SK-N-SH treated with all-trans-retinoic acid at 6 μM for 48 hours (cell line): Measurements from ENCODE around the gene ARL15.

Source experiments
- ATAC-seq: fragments of 200-7000 bp; cut with Tn5 transposase; 3 replicates; pipeline ENCODE4 v1.9.1; 2020; ENCODE audit warnings: mild to moderate bottlenecking, moderate library complexity
- ARNTL ChIP-seq: fragments of 450-650 bp; formaldehyde crosslinking; IDR thresholded peaks from 2 replicates; pipeline ENCODE4 v1.5.0; 2020; ENCODE audit warnings: low read depth, mild to moderate bottlenecking, moderate library complexity, borderline replicate concordance
- BACH2 ChIP-seq: fragments of 250-450 bp; sonication (Bioruptor Pico); IDR thresholded peaks from 2 replicates; pipeline ENCODE4 v1.9.0; 2021; ENCODE audit warnings: mild to moderate bottlenecking, borderline replicate concordance
- CREB5 ChIP-seq: fragments of 250-450 bp; sonication (Bioruptor Pico); IDR thresholded peaks from 2 replicates; pipeline ENCODE4 v1.5.1; 2020; ENCODE audit warnings: low read depth, mild to moderate bottlenecking, moderate library complexity
- ESRRG ChIP-seq: fragments of 250-450 bp; sonication (Bioruptor Pico); IDR thresholded peaks from 2 replicates; pipeline ENCODE4 v1.6.1; 2021; ENCODE audit warnings: mild to moderate bottlenecking
- GLIS3 ChIP-seq: fragments of 250-450 bp; sonication (Bioruptor Pico); IDR thresholded peaks from 2 replicates; pipeline ENCODE4 v1.5.0; 2020; ENCODE audit warnings: mild to moderate bottlenecking, moderate library complexity
- ISL1 ChIP-seq: fragments of 250-450 bp; sonication (Bioruptor Pico); IDR thresholded peaks from 2 replicates; pipeline ENCODE4 v2.1.2; 2022; ENCODE audit warnings: mild to moderate bottlenecking, moderate library complexity
- OSR1 ChIP-seq: fragments of 250-450 bp; sonication (Bioruptor Pico); IDR thresholded peaks from 2 replicates; pipeline ENCODE4 v1.8.0; 2022; ENCODE audit warnings: moderate library complexity, mild to moderate bottlenecking, inconsistent platforms
- PATZ1 ChIP-seq: fragments of 250-450 bp; sonication (Bioruptor Pico); IDR thresholded peaks from 2 replicates; pipeline ENCODE4 v1.8.0; 2020; ENCODE audit warnings: mild to moderate bottlenecking, moderate library complexity, borderline replicate concordance
- POU6F1 ChIP-seq: fragments of 250-450 bp; sonication (Bioruptor Pico); IDR thresholded peaks from 2 replicates; pipeline ENCODE4 v1.8.0; 2021; ENCODE audit warnings: low read depth, mild to moderate bottlenecking, moderate library complexity, borderline replicate concordance
- PPARA ChIP-seq: fragments of 250-450 bp; sonication (Bioruptor Pico); IDR thresholded peaks from 2 replicates; pipeline ENCODE4 v1.5.0; 2020; ENCODE audit warnings: mild to moderate bottlenecking, borderline replicate concordance
- RARB ChIP-seq: fragments of 250-450 bp; sonication (Bioruptor Pico); IDR thresholded peaks from 2 replicates; pipeline ENCODE4 v1.8.0; 2021; ENCODE audit warnings: mild to moderate bottlenecking, moderate library complexity
- SNAI2 ChIP-seq: fragments of 250-450 bp; sonication (Bioruptor Pico); IDR thresholded peaks from 2 replicates; pipeline ENCODE4 v1.5.0; 2020; ENCODE audit warnings: mild to moderate bottlenecking, moderate library complexity
- TOX ChIP-seq: fragments of 250-450 bp; sonication (Bioruptor Pico); IDR thresholded peaks from 2 replicates; pipeline ENCODE4 v1.8.0; 2021; ENCODE audit warnings: mild to moderate bottlenecking, moderate library complexity, borderline replicate concordance
- TSHZ2 ChIP-seq: fragments of 250-450 bp; sonication (Bioruptor Pico); IDR thresholded peaks from 2 replicates; pipeline ENCODE4 v1.5.0; 2020; ENCODE audit warnings: mild to moderate bottlenecking, moderate library complexity
- ZC3H10 ChIP-seq: fragments of 250-450 bp; sonication (Bioruptor Pico); IDR thresholded peaks from 2 replicates; pipeline ENCODE4 v1.5.1; 2021; ENCODE audit warnings: mild to moderate bottlenecking, moderate library complexity
- ZFP3 ChIP-seq: fragments of 250-450 bp; sonication (Bioruptor Pico); IDR thresholded peaks from 2 replicates; pipeline ENCODE4 v1.5.0; 2020; ENCODE audit warnings: mild to moderate bottlenecking, moderate library complexity
- ZNF565 ChIP-seq: fragments of 450-650 bp; formaldehyde crosslinking; conservative IDR thresholded peaks from 2 replicates; pipeline ENCODE4 v1.5.0; 2020; ENCODE audit warnings: low read depth, mild to moderate bottlenecking, moderate library complexity
- ZNF70 ChIP-seq: fragments of 450-650 bp; formaldehyde crosslinking; IDR thresholded peaks from 2 replicates; pipeline ENCODE4 v1.5.0; 2020; ENCODE audit warnings: mild to moderate bottlenecking, moderate library complexity
- ZNF8 ChIP-seq: fragments of 450-650 bp; formaldehyde crosslinking; IDR thresholded peaks from 2 replicates; pipeline ENCODE4 v1.5.0; 2020; ENCODE audit warnings: mild to moderate bottlenecking, moderate library complexity

ARL15 gene

GRCh38 chr5:54001976-54002775 lies 308.2 kb downstream of the ARL15 start:
- no peak for ATAC-seq
- TF ChIP-seq OSR1 (CRISPR knock-in tag) (no peak), ZC3H10 (CRISPR knock-in tag) (no peak), ZNF70 (CRISPR knock-in tag) (no peak)

GRCh38 chr5:54000011-54000410 lies 310.4 kb downstream of the ARL15 start:
- no peak for TF ChIP-seq ZNF565
- no peak for TF ChIP-seq SNAI2 (CRISPR knock-in tag)
- no peak for TF ChIP-seq ZNF70 (CRISPR knock-in tag)
- TF ChIP-seq ZFP3 = no peak
- no peak for TF ChIP-seq PATZ1 (CRISPR knock-in tag)
- no peak for TF ChIP-seq TSHZ2 (CRISPR knock-in tag)
- TF ChIP-seq POU6F1 (CRISPR knock-in tag) = no peak
- no peak for TF ChIP-seq ZC3H10 (CRISPR knock-in tag)
- no peak for ATAC-seq

- ATAC-seq = no peak
- TF ChIP-seq PPARA (CRISPR knock-in tag) (no peak), POU6F1 (CRISPR knock-in tag) (no peak), ZNF70 (CRISPR knock-in tag) (no peak), PATZ1 (CRISPR knock-in tag) (no peak), ARNTL (CRISPR knock-in tag) (no peak), ZC3H10 (CRISPR knock-in tag) (no peak), ISL1 (no peak), ESRRG (CRISPR knock-in tag) (no peak), TOX (no peak), RARB (no peak), OSR1 (CRISPR knock-in tag) (no peak)
These were observed 312.4 kb downstream of the ARL15 start for GRCh38 chr5:53997736-53998627.

- TF ChIP-seq POU6F1 (CRISPR knock-in tag) (no peak), ISL1 (no peak), CREB5 (CRISPR knock-in tag) (no peak), GLIS3 (CRISPR knock-in tag) (no peak), ZNF8 (no peak), SNAI2 (CRISPR knock-in tag) (no peak), BACH2 (CRISPR knock-in tag) (no peak)
- no peak for ATAC-seq
These were observed 314.4 kb downstream of the ARL15 start for GRCh38 chr5:53996008-53996407.
